Stimulated activated CD4-positive, alpha-beta T cell treated with anti-CD3 and anti-CD28 coated beads, Interleukin-4, amount 100 ng/mL, for 4 hours (primary cell): ENCODE data around the gene SPACDR.
"Not testable (repeated sequence)": the region's sequence is repeated elsewhere in the genome, so short reads cannot be mapped to it uniquely, and the experiment has no call there.

Source experiments
- DNase-seq, 2 experiments: peaks; one replicate each; pipeline ENCODE4 v3.0.0-alpha.2; 2020

The SPACDR gene

DNA sequence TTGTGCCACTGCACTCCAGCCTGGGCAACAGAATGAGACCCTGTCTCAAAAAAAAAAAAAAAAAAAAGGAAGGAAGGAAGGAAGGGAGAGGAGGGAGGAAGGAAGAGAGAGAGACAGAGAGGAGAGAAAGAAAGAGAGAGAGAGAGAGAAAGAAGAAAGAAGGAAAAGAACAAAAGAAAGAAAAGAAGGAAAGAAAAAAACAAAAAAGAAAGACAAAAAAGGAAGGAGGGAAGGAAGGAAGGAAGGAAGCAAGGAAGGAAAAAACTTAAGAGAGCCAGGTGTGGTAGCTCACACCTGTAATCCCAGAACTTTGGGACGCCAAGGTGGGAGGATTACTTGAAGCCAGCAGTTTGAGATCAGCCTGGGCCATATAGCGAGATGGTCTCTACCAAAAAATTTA lies 731 bp upstream of the SPACDR start:
- DNase-seq: no peak

DNA sequence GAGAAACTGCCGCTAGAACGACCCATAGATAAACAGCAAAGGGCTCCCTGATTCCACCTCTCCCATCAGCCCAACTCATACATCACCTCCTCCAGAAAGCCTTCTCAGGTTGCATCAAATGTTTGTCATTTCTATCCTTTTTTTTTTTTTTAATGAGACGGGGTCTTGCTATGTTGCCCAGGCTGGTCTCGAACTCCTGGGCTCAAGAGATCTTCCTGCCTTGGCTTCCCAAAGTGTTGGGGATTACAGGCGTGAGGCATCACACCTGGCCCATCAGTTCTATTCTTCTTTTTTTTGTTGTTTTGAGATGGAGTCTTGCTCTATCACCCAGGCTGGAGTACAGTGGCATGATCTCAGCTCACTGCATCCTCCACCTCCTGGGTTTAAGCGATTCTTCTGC lies 7.0 kb downstream of the SPACDR start:
- DNase-seq: no peak

DNA sequence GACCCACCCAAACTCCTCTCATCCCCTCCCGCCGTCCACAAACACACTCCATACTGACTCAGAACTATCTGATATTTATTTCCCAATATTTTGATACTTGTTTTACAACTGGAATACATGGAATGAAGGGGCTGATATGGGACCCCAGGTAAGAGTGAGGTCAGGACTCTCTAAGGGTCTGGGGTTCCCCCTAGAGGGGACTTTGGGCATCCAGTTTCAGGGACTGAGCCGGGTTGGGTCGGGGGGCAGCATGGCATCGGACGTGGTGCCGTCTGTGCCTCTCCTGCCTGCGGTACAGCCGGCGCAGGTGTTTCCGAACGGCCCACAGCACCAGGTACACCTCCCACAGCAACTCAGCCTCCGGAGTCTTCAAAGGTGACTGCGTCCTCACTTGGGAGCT lies 7.5 kb downstream of the SPACDR start:
- no peak for DNase-seq

- no peak for DNase-seq
Observed at GRCh38 chr7:100455206-100455605, 8.9 kb downstream of the SPACDR start.

DNA sequence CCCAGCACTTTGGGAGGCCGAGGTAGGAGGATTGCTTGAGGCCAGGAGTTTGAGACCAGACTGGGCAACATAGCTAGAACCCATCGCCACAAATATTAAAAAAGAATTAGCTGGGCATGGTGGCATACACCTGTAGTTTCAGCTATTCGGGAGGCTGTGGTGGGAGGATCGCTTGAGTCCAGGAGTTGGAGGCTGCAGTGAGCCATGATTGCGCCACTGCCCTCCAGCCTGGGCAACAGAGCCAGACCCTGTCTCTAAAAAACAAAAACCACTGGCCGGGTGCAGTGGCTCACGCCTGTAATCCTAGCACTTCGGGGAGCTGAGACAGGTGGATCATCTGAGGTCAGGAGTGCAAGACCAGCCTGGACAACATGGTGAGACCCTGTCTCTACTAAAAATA lies 10.2 kb downstream of the SPACDR start:
- not testable (repeated sequence) for DNase-seq

GRCh38 chr7:100452513-100452912 lies 11.5 kb downstream of the SPACDR start:
- no peak for DNase-seq

DNA sequence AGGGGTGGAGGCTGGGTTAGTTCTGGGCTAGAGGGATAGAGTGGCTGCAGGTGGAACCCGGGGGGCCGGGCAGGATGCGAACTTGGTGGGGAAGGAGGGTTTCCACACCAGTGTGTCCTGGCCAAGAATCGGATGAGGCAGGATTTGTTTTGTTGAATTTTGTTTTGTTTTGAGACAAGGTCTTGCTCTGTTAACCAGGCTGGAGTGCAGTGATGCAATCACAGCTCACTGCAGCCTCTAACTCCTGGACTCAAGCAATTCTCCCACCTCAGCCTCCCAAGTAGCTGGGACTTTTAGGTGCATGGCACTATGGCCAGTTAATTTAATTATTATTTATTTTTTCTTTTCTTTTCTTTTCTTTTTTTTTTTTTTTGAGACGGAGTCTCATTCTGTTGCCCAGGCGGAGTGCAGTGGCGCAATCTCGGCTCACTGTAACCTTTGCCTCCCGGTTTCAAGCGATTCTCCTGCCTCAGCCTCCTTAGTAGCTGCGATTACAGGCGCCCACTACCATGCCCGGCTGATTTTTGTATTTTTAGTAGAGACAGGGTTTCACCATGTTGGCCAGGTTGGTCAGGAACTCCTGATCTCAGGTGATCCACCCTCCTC lies 14.8 kb downstream of the SPACDR start:
- DNase-seq: no peak

- DNase-seq: not testable (repeated sequence)
Observed at GRCh38 chr7:100447363-100447762, 16.7 kb downstream of the SPACDR start.

GRCh38 chr7:100446040-100446439 lies 18.0 kb downstream of the SPACDR start:
- DNase-seq: no peak

- no peak for DNase-seq
Observed at GRCh38 chr7:100444311-100445278, 19.5 kb downstream of the SPACDR start.

GRCh38 chr7:100443096-100443840 lies 20.8 kb downstream of the SPACDR start:
- DNase-seq: no peak

GRCh38 chr7:100441641-100442535 lies 22.2 kb downstream of the SPACDR start:
- no peak for DNase-seq

DNA sequence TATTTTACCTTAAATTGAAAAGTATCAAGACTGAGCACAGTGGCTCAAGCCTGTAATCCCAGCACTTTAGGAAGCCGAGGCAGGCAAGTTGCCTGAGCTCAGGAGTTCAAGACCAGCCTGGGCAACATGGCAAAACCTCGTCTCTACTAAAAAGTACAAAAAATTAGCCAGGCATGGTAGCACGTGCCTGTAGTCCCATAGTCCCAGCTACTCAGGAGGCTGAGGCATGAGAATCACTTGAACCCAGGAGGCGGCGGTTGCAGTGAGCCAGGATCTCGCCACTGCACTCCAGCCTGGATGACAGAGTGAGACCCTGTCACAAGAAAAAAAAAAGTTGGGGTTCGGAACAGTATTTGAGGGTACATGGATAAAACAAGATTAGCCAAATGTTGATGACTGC lies 24.8 kb downstream of the SPACDR start:
- not testable (repeated sequence) for DNase-seq

DNA sequence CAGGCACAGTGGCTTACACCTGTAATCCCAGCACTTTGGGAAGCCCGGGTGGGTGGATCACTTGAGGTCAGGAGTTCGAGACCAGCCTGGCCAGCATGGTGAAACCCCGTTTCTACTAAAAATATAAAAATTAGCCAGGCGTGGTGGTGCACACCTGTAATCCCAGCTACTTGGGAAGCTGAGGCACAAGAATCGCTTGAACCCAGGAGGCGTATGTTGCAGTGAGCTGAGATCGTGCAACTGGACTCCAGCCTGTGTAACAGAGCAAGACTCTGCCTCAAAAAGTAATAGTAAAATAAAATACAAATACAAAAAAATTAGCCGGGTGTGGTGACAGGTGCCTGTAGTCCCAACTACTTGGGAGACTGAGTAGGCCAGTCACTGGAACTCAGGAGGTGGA lies 25.3 kb downstream of the SPACDR start:
- not testable (repeated sequence) for DNase-seq

- DNase-seq: no peak
Observed at GRCh38 chr7:100438172-100438571, 25.9 kb downstream of the SPACDR start.

GRCh38 chr7:100437150-100438100 lies 26.6 kb downstream of the SPACDR start:
- DNase-seq: no peak

DNA sequence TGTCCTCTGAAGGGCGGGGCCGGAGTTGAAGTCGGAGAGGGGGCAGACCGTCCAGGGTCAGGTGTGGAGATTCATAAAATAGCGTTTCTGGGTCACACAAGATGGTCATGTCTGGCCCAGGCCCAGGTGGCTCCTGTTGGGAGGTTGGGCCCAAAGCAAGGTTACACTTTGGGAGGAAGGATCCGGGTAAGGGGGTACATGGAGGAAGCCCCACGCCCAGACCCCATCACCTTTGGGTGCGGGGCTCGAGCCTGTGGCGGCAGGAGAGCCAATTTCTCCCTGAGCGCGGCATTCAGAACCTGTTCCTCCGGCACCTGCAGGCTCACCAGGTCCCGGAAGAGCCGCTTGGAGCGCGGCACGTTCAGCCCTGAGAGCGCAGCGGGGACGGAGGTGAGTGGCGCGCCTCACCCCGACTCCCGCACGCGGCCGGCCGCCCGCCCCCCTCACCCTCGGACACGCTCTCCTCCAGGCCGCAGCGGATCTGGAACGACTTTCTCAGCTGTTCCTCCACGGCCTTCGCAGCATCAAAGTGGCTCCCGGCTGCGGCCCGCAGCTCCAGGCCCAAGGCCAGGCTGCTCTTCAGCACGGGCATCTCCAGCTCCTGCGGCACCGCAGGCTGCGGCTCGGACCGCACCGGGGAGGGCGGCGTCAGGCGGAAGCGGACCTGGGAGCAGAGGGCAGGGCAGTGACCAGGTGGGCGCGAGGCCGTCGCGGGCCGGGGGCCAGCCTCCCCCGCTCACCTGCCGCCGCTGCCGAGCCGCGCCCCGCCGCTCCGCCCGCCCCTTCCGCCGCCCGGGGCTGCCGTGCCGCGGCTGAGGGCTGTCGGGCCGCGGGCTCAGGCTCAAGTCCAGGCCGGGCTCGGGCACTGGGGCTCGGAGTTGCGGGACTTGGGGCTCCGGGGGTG lies 28.4 kb downstream of the SPACDR start:
- DNase-seq: peak; percentile 41 to 49

GRCh38 chr7:100434297-100435144 lies 29.5 kb downstream of the SPACDR start:
- DNase-seq: no peak
